Keratinocyte (primary cell): ENCODE results near the gene APELA. TPM values are rescaled to one million over a fixed set of nuclear protein-coding genes. Genes with fewer than 3 reads are reported as not detected.

ENCODE experiments used
- DNase-seq: peaks from one replicate; pipeline ENCODE4 v3.0.0-alpha.2; 2011; ENCODE audit warnings: low read depth, missing footprints, low spot score
- FAIRE-seq: peaks from 2 replicates; lab custom pipeline; 2011; peaks lifted over from hg19 to GRCh38; lab: Jason Lieb, UNC
- H2AFZ ChIP-seq: 2 replicates; pipeline ENCODE4 v1.6.0; 2012; ENCODE audit warnings: low read length, control low read depth, inconsistent platforms; ENCODE audit not compliant: control insufficient read depth
- H3K27ac ChIP-seq: 2 replicates; pipeline ENCODE4 v1.5.1; 2011; ENCODE audit warnings: low read length; ENCODE audit not compliant: control insufficient read depth, insufficient read depth
- H3K27me3 ChIP-seq: 3 replicates; pipeline ENCODE4 v1.6.0; 2011; ENCODE audit warnings: low read length; ENCODE audit not compliant: control insufficient read depth, insufficient read depth; ENCODE audit errors: extremely low read depth
- H3K36me3 ChIP-seq, 2 experiments: 2 replicates in 1 of 2; 3 replicates in 1 of 2; pipeline ENCODE4 v1.5.1; 2011; ENCODE audit warnings: low read length in 2 of 2, mild to moderate bottlenecking in 1 of 2; ENCODE audit not compliant: control insufficient read depth in 2 of 2, insufficient read depth in 2 of 2; ENCODE audit errors: extremely low read depth in 1 of 2
- H3K4me1 ChIP-seq: 3 replicates; pipeline ENCODE4 v1.5.1; 2011; ENCODE audit warnings: low read length; ENCODE audit not compliant: control insufficient read depth, insufficient read depth; ENCODE audit errors: extremely low read depth
- H3K4me2 ChIP-seq: 3 replicates; pipeline ENCODE4 v1.6.0; 2011; ENCODE audit warnings: low read depth, low read length; ENCODE audit not compliant: control insufficient read depth, insufficient read depth; ENCODE audit errors: extremely low read depth
- H3K4me3 ChIP-seq, 3 experiments: fragments of 200-600 bp in 1 of 3; sonication (generic) in 1 of 3; 2 replicates in 2 of 3; 3 replicates in 1 of 3; pipeline ENCODE4 v1.5.1; 2011 to 2016; ENCODE audit warnings: low read length in 3 of 3, mild to moderate bottlenecking in 3 of 3, control low read depth in 2 of 3, inconsistent platforms in 1 of 3, low read depth in 1 of 3, mixed read lengths in 1 of 3, mixed run types in 1 of 3, moderate library complexity in 1 of 3; ENCODE audit not compliant: control insufficient read depth in 2 of 3, insufficient read depth in 2 of 3; ENCODE audit errors: extremely low read depth in 1 of 3
- H3K79me2 ChIP-seq: 2 replicates; pipeline ENCODE4 v1.6.0; 2012; ENCODE audit warnings: low read length; ENCODE audit not compliant: control insufficient read depth, insufficient read depth
- H3K9ac ChIP-seq: 3 replicates; pipeline ENCODE4 v1.6.0; 2011; ENCODE audit warnings: low read length; ENCODE audit not compliant: control insufficient read depth, insufficient read depth; ENCODE audit errors: extremely low read depth
- H3K9me1 ChIP-seq: 3 replicates; pipeline ENCODE4 v1.6.0; 2011; ENCODE audit warnings: low read length; ENCODE audit not compliant: control insufficient read depth, insufficient read depth; ENCODE audit errors: extremely low read depth
- H3K9me3 ChIP-seq: 2 replicates; pipeline ENCODE4 v1.5.1; 2012; ENCODE audit warnings: low read depth, low read length; ENCODE audit not compliant: control insufficient read depth
- H4K20me1 ChIP-seq: 3 replicates; pipeline ENCODE4 v1.6.0; 2011; ENCODE audit warnings: low read length; ENCODE audit not compliant: control insufficient read depth, insufficient read depth; ENCODE audit errors: extremely low read depth
- CTCF ChIP-seq, 3 experiments: IDR thresholded peaks in 1 of 3; conservative IDR thresholded peaks in 1 of 3; optimal IDR thresholded peaks in 1 of 3; 2 replicates in 2 of 3; 3 replicates in 1 of 3; pipeline versions ENCODE3 to v1.5.1; 2011; ENCODE audit warnings: low read length in 3 of 3, mild to moderate bottlenecking in 3 of 3, moderate library complexity in 2 of 3, control low read depth in 1 of 3, inconsistent platforms in 1 of 3; ENCODE audit not compliant: insufficient read depth in 2 of 3; ENCODE audit errors: extremely low read depth in 1 of 3
- EZH2 ChIP-seq: IDR thresholded peaks from one replicate; pipeline ENCODE4 v1.6.1; 2012; ENCODE audit warnings: inconsistent platforms, mild to moderate bottlenecking, low read length, moderate library complexity
- dilution Hi-C: fragments of 300-500 bp; cut with MboI; formaldehyde crosslinking; loops from one replicate; pipeline ENCODE4 v1.7.0; 2020; ENCODE audit warnings: low sequenced_read_pairs; ENCODE audit not compliant: extremely low pct_ligation_motif_present
- polyA plus RNA-seq, 5 experiments: library from polyadenylated mRNA; depleted of rRNA in 3 of 5; stranded (reverse) in 3 of 5; stranded (forward) in 1 of 5; unstranded in 1 of 5; fragments of >200 nt; gene quantifications; 1 replicate in 1 of 5; 2 replicates in 3 of 5; 3 replicates in 1 of 5; pipeline versions ENCODE4 v1.2.1 to v1.2.3, GENCODE V29; 2011 to 2012; ENCODE audit warnings: missing spikeins in 2 of 5, low read depth in 1 of 5, low replicate concordance in 1 of 5

Gene APELA
- polyA plus RNA-seq, 1 donor (not counting 4 experiments of a cell fraction or from before 2014, with no cell fraction given): not detected

- Histone ChIP-seq H3K4me3 (no peak overlapping the region), H3K27ac (no peak overlapping the region), H3K9me1 (no peaks in the 10 kb centered on the region), H3K4me1 (peaks cover 3% of the 10 kb centered on the region), H4K20me1 (no peaks in the 10 kb centered on the region), H3K9me3 (no peaks in the 10 kb centered on the region), H2AFZ (no peak overlapping the region), H3K4me2 (no peak overlapping the region), H3K36me3 (no peaks in the 10 kb centered on the region), H3K27me3 (peaks cover 3% of the 10 kb centered on the region), H3K79me2 (no peaks in the 10 kb centered on the region), H3K9ac (no peak overlapping the region)
- FAIRE-seq: no peak
- dilution Hi-C loops: no loop called here
- no peak for DNase-seq
- TF ChIP-seq CTCF (optimal IDR thresholded peaks at IDR 0.05 in 1 of 3, IDR thresholded peaks at IDR 0.05 in 1 of 3, conservative IDR thresholded peaks at IDR 0.05 in 1 of 3; ENCODE audit: extremely low read depth in 1 of 3, insufficient read depth in 2 of 3, low read length in 3 of 3) (no peak), EZH2 (no peak)
Observed at GRCh38 chr4:164945146-164945545, 68.2 kb downstream of the APELA start.

- H3K4me2 ChIP-seq: no peak overlapping the region
- H3K9me3 ChIP-seq: no peaks in the 10 kb centered on the region
- H4K20me1 ChIP-seq: no peaks in the 10 kb centered on the region
- dilution Hi-C loops: no loop called here
- no peak overlapping the region for H3K9ac ChIP-seq
- H3K27me3 ChIP-seq: peaks cover 3% of the 10 kb centered on the region
- H3K79me2 ChIP-seq: no peaks in the 10 kb centered on the region
- no peak overlapping the region for H2AFZ ChIP-seq
- DNase-seq (no peak), FAIRE-seq (no peak)
- H3K4me1 ChIP-seq: peaks cover 3% of the 10 kb centered on the region
- no peaks in the 10 kb centered on the region for H3K36me3 ChIP-seq
- no peak overlapping the region for H3K4me3 ChIP-seq
- TF ChIP-seq EZH2 (no peak), CTCF (optimal IDR thresholded peaks at IDR 0.05 in 1 of 3, IDR thresholded peaks at IDR 0.05 in 1 of 3, conservative IDR thresholded peaks at IDR 0.05 in 1 of 3; ENCODE audit: extremely low read depth in 1 of 3, insufficient read depth in 2 of 3, low read length in 3 of 3) (no peak)
- H3K27ac ChIP-seq: no peak overlapping the region
- H3K9me1 ChIP-seq: no peaks in the 10 kb centered on the region
Observed at GRCh38 chr4:164946810-164947209, 69.8 kb downstream of the APELA start.

Other genes with a start within 250 kb of the APELA start
- gene SMIM31, start 123.0 kb upstream of the APELA start, polyA plus RNA-seq: not detected in 3 replicates
- 0.29 to 0.58 TPM (median 0.45 TPM) in 3 replicates for gene TRIM61, start 100.5 kb downstream of the APELA start, polyA plus RNA-seq
- not detected in 3 replicates for gene TRIM60, start 154.8 kb downstream of the APELA start, polyA plus RNA-seq
- gene TRIM75, start 176.7 kb downstream of the APELA start, polyA plus RNA-seq: not detected in 3 replicates
- gene TMEM192, start 235.7 kb downstream of the APELA start, polyA plus RNA-seq: 25.3 to 32.7 TPM (median 29.9 TPM) in 3 replicates